Measurements from ENCODE around the gene FRMPD4. TPM values are rescaled to one million over a fixed set of nuclear protein-coding genes. Genes with fewer than 3 reads are reported as not detected.

FRMPD4 gene
- total and polyA plus RNA-seq, 10 of the 15 experiments (the other 5 are each of a cell fraction or from before 2014, with no cell fraction given) = not detected

- ChIA-PET SMC1A (ENCODE audit: uncharacterized antibody, unreplicated experiment) (no interaction called here), POLR2A (no interaction called here), CTCF (no interaction called here), RAD21 (ENCODE audit: unreplicated experiment) (no interaction called here)
- no peaks in the 10 kb centered on the region for H3K9me3 ChIP-seq (replicated peaks; ENCODE audit: control insufficient read depth, insufficient read depth, low read length)
- TF ChIP-seq EP300 (IDR thresholded peaks at IDR 0.05; ENCODE audit: borderline replicate concordance in 1 of 2, control insufficient read depth in 1 of 2, low read depth in 2 of 2, low read length in 2 of 2) = no peak
- TF ChIP-seq CREM (IDR thresholded peaks at IDR 0.05; ENCODE audit: low read depth) = no peak
- no peak for TF ChIP-seq RB1 (IDR thresholded peaks at IDR 0.05; ENCODE audit: borderline replicate concordance)
- TF ChIP-seq ZNF622 (IDR thresholded peaks at IDR 0.05) = no peak
- TF ChIP-seq POLR2AphosphoS5 (IDR thresholded peaks at IDR 0.05; ENCODE audit: low read length) = no peak
- no peak for TF ChIP-seq YY1 (IDR thresholded peaks at IDR 0.05; ENCODE audit: low read depth, low read length)
- no peak for TF ChIP-seq ETV6 (conservative IDR thresholded peaks at IDR 0.05 in 1 of 2, IDR thresholded peaks at IDR 0.05 in 1 of 2; ENCODE audit: borderline replicate concordance in 1 of 2, low read depth in 1 of 2)
- no peak for TF ChIP-seq IKZF2 (IDR thresholded peaks at IDR 0.05)
- TF ChIP-seq TAF1 (IDR thresholded peaks at IDR 0.05; ENCODE audit: borderline replicate concordance, low read depth, low read length) = no peak
- no peak for TF ChIP-seq SMAD5 (IDR thresholded peaks at IDR 0.05; ENCODE audit: low read depth)
- TF ChIP-seq, protein P1, sequence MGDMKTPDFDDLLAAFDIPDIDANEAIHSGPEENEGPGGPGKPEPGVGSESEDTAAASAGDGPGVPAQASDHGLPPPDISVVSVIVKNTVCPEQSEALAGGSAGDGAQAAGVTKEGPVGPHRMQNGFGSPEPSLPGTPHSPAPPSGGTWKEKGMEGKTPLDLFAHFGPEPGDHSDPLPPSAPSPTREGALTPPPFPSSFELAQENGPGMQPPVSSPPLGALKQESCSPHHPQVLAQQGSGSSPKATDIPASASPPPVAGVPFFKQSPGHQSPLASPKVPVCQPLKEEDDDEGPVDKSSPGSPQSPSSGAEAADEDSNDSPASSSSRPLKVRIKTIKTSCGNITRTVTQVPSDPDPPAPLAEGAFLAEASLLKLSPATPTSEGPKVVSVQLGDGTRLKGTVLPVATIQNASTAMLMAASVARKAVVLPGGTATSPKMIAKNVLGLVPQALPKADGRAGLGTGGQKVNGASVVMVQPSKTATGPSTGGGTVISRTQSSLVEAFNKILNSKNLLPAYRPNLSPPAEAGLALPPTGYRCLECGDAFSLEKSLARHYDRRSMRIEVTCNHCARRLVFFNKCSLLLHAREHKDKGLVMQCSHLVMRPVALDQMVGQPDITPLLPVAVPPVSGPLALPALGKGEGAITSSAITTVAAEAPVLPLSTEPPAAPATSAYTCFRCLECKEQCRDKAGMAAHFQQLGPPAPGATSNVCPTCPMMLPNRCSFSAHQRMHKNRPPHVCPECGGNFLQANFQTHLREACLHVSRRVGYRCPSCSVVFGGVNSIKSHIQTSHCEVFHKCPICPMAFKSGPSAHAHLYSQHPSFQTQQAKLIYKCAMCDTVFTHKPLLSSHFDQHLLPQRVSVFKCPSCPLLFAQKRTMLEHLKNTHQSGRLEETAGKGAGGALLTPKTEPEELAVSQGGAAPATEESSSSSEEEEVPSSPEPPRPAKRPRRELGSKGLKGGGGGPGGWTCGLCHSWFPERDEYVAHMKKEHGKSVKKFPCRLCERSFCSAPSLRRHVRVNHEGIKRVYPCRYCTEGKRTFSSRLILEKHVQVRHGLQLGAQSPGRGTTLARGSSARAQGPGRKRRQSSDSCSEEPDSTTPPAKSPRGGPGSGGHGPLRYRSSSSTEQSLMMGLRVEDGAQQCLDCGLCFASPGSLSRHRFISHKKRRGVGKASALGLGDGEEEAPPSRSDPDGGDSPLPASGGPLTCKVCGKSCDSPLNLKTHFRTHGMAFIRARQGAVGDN (IDR thresholded peaks at IDR 0.05) = no peak
- TF ChIP-seq BACH1 (IDR thresholded peaks at IDR 0.05; ENCODE audit: borderline replicate concordance) = no peak
- TF ChIP-seq HDAC6 (IDR thresholded peaks at IDR 0.05; ENCODE audit: unreplicated experiment) = no peak
- TF ChIP-seq MEF2A (IDR thresholded peaks at IDR 0.05; ENCODE audit: insufficient read depth, low read depth, low read length) = no peak
- in situ Hi-C loops (cut with MboI) = no loop called here
- ATAC-seq (no peak), DNase-seq (ENCODE audit: low read depth, low spot score) (no peak), FAIRE-seq (no peak)
- H4K20me1 ChIP-seq (ENCODE audit: control insufficient read depth, insufficient read depth) = no peaks in the 10 kb centered on the region
- H3K4me2 ChIP-seq (ENCODE audit: control insufficient read depth, insufficient read depth) = no peak overlapping the region
- no peaks in the 10 kb centered on the region for H3K4me1 ChIP-seq (ENCODE audit: control insufficient read depth, insufficient read depth, low read length)
- H3K27me3 ChIP-seq (replicated peaks in 1 of 2; ENCODE audit: control insufficient read depth in 2 of 2, insufficient read depth in 2 of 2, low read length in 1 of 2) = no peaks in the 10 kb centered on the region; a peak in 1 of 4 replicates
- no peak overlapping the region for H3K27ac ChIP-seq (ENCODE audit: control insufficient read depth, insufficient read depth)
- BruUV-seq (replicated peaks) = no TSS peak
- WGBS (ENCODE audit: insufficient coverage, insufficient replicate concordance, low lambda C conversion rate, missing lambda C conversion rate) = 39% methylated on average over 4 of the region's 4 CpGs
- intact Hi-C loops (cut with micrococcal nuclease; ENCODE audit: unreplicated experiment) = no loop called here
- no peak overlapping the region for H2AFZ ChIP-seq (ENCODE audit: control insufficient read depth, low read depth, low read length)
- no peaks in the 10 kb centered on the region for H3K79me2 ChIP-seq (ENCODE audit: control insufficient read depth, insufficient read depth, low read length)
- no peak overlapping the region for H3K4me3 ChIP-seq
- H3K9ac ChIP-seq (ENCODE audit: control insufficient read depth, insufficient read depth, low read length) = no peak overlapping the region
- H3K36me3 ChIP-seq (ENCODE audit: control insufficient read depth in 2 of 2, insufficient read depth in 2 of 2, low read length in 1 of 2) = no peaks in the 10 kb centered on the region
Observed at GRCh38 chrX:12425496-12425895, 287.2 kb downstream of the FRMPD4 start.

Data from GM12878 (cell line).